Midbrain (tissue), 1 donor: ENCODE measurements around the gene SEMA4D.
A peak's percentile ranks its signal among the peaks of the same experiment; 100 is the strongest.

Source experiments
- DNase-seq: peaks from one replicate; lab custom pipeline; 2025; lab: John Stamatoyannopoulos, UW

SEMA4D gene

GRCh38 chr9:89431930-89432725 lies 65.8 kb downstream of the SEMA4D start:
- no peak for DNase-seq

GRCh38 chr9:89430995-89431394 lies 66.9 kb downstream of the SEMA4D start:
- DNase-seq = no peak

DNA sequence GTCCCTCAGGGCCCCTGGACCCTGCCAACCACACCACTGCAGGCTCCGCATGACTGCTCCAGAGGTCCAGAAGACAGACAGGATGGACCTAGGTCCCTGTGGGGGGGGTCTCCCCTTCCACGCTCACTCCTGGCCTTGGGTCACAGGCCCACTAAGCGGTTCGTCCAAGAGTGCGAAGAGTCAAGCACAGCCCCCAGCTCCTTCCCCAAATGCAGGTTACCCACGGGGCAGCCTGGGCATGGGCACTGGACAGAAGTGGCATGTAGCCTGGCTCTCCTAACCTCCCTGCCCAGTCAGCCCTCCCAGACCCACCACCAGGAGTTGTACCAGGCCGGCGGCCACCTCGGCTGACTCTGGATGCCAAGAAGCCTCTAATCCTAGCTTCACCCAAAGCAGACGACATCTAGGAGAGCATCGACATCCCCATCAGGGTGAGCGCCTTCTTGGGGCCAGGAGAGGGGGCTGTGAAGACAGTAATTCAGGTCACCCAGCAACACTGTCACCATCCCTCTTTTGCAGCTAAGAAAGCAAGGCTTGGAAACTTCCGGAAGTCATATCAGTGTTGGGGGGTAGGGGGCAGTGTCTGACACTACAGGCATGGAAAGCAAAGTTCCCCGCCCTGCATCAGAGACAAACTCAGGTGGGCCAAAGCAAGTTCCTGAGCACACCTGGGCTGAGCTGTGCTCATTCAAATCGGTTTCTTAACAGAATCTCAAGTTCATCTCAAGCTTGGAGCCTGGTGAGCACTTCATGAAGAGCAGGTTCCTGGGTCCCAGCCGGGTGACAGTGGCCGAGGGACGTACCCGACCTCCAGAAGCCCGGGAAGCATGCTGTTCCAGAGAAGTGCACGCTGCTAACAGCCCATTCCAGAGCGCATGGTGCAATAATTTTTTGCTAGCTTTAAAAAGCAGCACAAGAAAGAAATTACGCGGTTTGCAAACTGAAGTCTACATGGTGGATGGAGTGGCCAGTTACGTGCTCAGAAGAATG lies 68.7 kb downstream of the SEMA4D start:
- peak; percentile 18 for DNase-seq

DNA sequence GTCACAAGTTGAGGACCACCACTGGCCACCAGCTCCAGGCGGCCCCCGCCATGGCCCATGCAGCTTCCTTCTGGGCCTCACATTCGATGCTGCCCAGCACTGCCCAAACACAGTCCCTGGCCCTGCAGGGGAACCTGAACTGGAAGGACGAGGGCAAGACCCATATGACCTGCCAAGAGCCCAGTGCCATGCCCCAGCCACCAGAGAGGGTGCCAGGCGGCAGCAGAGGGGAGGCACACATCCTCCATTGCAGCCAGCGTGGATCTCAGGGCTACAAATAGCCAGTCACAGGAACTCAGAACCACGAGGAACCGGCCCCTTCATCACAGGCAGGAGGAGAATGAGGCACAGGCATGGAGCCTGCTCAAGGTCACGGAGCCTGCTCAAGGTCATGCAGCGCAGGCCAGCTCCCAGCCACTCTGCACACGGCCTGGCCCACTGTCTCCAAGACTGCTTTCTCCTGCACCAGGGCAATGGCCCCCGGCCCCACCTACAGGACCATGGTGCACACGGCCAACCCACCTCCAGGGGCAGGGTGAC lies 69.6 kb downstream of the SEMA4D start:
- DNase-seq = no peak

DNA sequence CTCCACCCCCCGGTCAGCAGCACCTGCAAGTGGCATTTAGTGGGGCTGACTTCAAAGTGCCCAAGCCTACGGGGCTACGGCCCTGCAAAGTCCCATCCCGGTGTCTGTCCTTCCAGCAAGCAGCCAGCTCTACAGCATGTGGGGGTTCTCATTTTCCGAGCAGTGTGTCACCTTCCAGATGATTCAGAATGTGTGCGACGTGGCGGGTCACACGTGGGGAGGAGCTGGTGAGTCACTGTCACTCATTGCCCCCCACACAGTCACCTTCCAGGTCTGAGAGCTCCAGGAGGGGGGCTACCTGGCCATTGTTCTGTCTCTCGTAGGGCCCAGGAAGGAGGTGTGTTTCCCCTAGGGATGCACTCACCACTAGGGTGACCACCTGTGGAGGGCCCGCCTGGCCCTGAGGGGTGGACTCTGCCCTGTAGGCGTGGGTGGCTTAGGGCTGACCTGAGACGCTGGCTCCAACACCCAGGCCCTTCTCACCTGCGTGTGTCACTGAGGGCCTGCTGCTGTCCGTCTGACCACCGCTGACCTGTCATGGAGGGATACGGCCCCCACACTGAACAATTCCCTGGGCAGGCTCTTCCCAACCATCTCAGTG lies 70.2 kb downstream of the SEMA4D start:
- DNase-seq = no peak

GRCh38 chr9:89426384-89426961 lies 71.4 kb downstream of the SEMA4D start:
- DNase-seq = no peak

- peak; percentile 77 for DNase-seq
These were observed 72.0 kb downstream of the SEMA4D start for GRCh38 chr9:89425921-89426383.

GRCh38 chr9:89425024-89425805 lies 72.7 kb downstream of the SEMA4D start:
- no peak for DNase-seq

- DNase-seq = no peak
These were observed 75.5 kb downstream of the SEMA4D start for GRCh38 chr9:89422151-89422975.

DNA sequence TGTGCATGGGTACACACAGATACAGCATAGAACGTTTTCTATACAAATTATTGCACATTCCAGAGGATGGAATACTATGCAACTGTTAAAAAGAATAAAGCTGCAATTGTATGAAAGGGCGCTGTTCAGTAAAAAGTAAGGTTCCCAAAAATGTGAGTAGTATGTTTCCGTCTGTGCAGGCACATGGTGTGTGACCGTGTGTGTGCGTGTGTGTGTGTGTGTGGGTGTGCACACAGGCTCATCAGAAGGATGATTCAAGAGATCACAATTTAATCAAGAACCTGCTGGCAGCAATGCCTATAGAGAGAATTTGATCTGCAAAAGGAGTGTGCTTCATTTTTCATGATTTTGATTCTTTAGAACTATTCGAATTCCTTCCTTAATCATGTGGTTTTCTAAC lies 76.3 kb downstream of the SEMA4D start:
- DNase-seq = no peak

GRCh38 chr9:89420397-89421178 lies 77.3 kb downstream of the SEMA4D start:
- no peak for DNase-seq

DNA sequence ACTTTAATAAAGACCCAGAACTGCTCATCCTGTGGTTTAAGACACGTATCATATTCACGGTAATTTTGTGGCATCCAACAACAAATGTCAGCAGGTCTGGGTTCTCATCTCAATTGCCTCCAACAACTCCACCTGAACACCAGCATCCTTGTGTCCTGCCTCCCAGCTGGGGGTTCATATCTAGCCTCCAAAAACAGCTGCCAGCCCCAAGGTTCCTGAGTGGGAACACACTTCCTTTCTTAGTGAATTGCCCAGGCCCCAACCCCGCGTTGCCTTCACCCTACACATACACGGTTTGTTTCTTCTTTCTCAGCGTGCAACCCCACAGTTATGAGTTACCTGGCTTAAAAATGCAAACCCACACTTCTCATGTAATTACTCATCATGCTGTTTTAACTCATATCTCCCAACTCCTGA lies 77.9 kb downstream of the SEMA4D start:
- no peak for DNase-seq

- DNase-seq = no peak
These were observed 78.9 kb downstream of the SEMA4D start for GRCh38 chr9:89418882-89419640.

- no peak for DNase-seq
These were observed 79.5 kb downstream of the SEMA4D start for GRCh38 chr9:89418474-89418845.

GRCh38 chr9:89417832-89418473 lies 80.0 kb downstream of the SEMA4D start:
- no peak for DNase-seq

DNA sequence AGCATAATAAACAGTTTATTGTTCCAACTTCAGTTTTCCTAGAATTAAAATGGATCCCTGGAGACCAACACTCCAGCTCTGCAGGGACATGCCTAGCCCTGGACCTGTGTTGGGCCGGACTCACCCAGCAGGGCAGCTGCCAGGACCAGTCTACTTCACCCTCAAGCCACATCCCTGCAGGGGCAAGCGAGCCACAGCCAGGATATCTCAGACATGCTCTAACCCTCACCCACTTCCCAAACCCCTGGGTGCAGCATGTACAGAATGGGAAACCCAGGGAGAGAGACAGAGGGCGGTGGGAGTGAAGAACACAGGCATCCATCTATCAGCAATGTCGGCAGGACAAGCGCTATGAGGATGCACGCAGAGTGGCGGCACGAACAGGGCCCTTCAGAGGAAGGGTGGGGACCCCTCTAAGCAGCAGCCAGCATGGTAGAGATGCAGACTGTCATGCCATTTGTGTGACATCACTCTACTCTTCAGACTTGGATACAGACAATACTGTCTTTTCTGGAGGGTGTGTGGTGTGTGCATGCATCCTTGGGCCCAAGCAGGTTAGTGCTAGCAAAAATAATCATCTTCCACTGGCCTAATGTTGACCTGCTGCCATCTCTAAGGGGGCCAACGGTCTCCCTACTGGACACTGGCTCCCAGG lies 83.1 kb downstream of the SEMA4D start:
- DNase-seq = no peak

- DNase-seq = no peak
These were observed 83.8 kb downstream of the SEMA4D start for GRCh38 chr9:89413963-89414638.
